Loucy (cell line): ENCODE measurements around the gene KLHL25.

Source experiments
- H2AFZ ChIP-seq: fragments of 200-600 bp; sonication (generic); 2 replicates; pipeline ENCODE4 v1.6.0; 2016; ENCODE audit warnings: antibody characterized with exemption, mild to moderate bottlenecking, low read length, moderate library complexity
- H3F3A ChIP-seq: fragments of 200-600 bp; 2 replicates; pipeline ENCODE4 v1.6.0; 2016; ENCODE audit warnings: antibody characterized with exemption, low read depth, mild to moderate bottlenecking
- H3K27me3 ChIP-seq: fragments of 200-600 bp; sonication (generic); 2 replicates; pipeline ENCODE4 v1.6.1; 2014; ENCODE audit warnings: low read length, mild to moderate bottlenecking; ENCODE audit not compliant: insufficient read depth, poor library complexity, severe bottlenecking
- H3K36me3 ChIP-seq: fragments of 200-600 bp; sonication (generic); 2 replicates; pipeline ENCODE4 v1.6.1; 2016; ENCODE audit warnings: low read length; ENCODE audit not compliant: insufficient read depth
- H3K4me1 ChIP-seq: fragments of 200-600 bp; sonication (generic); 2 replicates; pipeline ENCODE4 v1.5.1; 2014; ENCODE audit warnings: low read length, mild to moderate bottlenecking; ENCODE audit not compliant: insufficient read depth, poor library complexity, severe bottlenecking
- H3K4me2 ChIP-seq: fragments of 200-600 bp; sonication (generic); 2 replicates; pipeline ENCODE4 v1.6.0; 2014; ENCODE audit warnings: antibody characterized with exemption, low read length, low read depth, mild to moderate bottlenecking; ENCODE audit not compliant: poor library complexity, severe bottlenecking
- H3K4me3 ChIP-seq: fragments of 200-600 bp; sonication (generic); 2 replicates; pipeline ENCODE4 v1.5.1; 2014; ENCODE audit warnings: low read length, mild to moderate bottlenecking, mixed read lengths; ENCODE audit not compliant: poor library complexity, severe bottlenecking
- H3K79me2 ChIP-seq: fragments of 200-600 bp; sonication (generic); 2 replicates; pipeline ENCODE4 v1.6.1; 2014; ENCODE audit warnings: low read length; ENCODE audit not compliant: insufficient read depth
- H3K9ac ChIP-seq: fragments of 200-600 bp; sonication (generic); 2 replicates; pipeline ENCODE4 v1.6.0; 2014; ENCODE audit warnings: mild to moderate bottlenecking, low read depth, low read length, moderate library complexity; ENCODE audit not compliant: poor library complexity, severe bottlenecking
- H3K9me2 ChIP-seq: fragments of 200-600 bp; sonication (generic); replicated peaks from 2 replicates; pipeline ENCODE4 v1.6.1; 2016; ENCODE audit warnings: low read depth, low read length, mixed read lengths
- H3K9me3 ChIP-seq: fragments of 200-600 bp; sonication (generic); 2 replicates; pipeline ENCODE4 v1.6.1; 2014; ENCODE audit warnings: mild to moderate bottlenecking, antibody characterized with exemption, low read length, low read depth; ENCODE audit not compliant: insufficient read depth
- H4K20me1 ChIP-seq: fragments of 200-600 bp; sonication (generic); 2 replicates; pipeline ENCODE4 v1.6.0; 2014; ENCODE audit warnings: antibody characterized with exemption, low read length, mild to moderate bottlenecking; ENCODE audit not compliant: insufficient read depth, poor library complexity, severe bottlenecking
- EZH2phosphoT487 ChIP-seq: fragments of 200-600 bp; IDR thresholded peaks from 2 replicates; pipeline ENCODE4 v1.6.1; 2018; ENCODE audit warnings: antibody characterized with exemption, mild to moderate bottlenecking, moderate library complexity, borderline replicate concordance
- TF ChIP-seq, protein P1 (sequence below): fragments of 200-600 bp; sonication (generic); conservative IDR thresholded peaks from 2 replicates; pipeline ENCODE4 v1.5.1; 2014; ENCODE audit warnings: mild to moderate bottlenecking, antibody characterized with exemption, low read length

KLHL25 gene

DNA sequence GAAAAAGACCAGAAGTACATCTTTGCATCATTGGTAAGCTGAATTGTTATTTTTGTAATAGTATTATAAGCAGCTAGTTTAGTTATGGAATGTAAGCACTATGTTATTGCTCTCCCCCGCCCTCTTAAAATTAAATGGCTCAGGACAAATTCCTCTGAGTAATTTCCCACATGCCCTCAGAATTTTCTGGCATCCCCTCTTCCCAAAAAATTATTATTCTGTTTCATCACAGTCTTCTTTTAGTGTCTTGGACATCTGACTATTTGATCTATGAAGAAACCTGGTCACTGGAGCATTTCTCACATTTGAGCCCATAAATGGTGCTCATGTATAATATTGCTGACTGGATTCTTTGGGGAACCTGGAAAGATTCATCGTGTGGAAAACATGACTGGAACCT lies 68.3 kb downstream of the KLHL25 start:
- Histone ChIP-seq H2AFZ (no peak overlapping the region), H3K27me3 (no peaks in the 10 kb centered on the region), H3K79me2 (no peaks in the 10 kb centered on the region), H3K4me1 (no peaks in the 10 kb centered on the region), H3K4me3 (no peak overlapping the region), H4K20me1 (no peaks in the 10 kb centered on the region), H3K9ac (no peak overlapping the region), H3K9me3 (no peaks in the 10 kb centered on the region), H3K36me3 (peaks cover 92% of the 10 kb centered on the region), H3K9me2 (no peaks in the 10 kb centered on the region), H3K4me2 (no peak overlapping the region), H3F3A (no peaks in the 10 kb centered on the region)
- TF ChIP-seq, protein P1, sequence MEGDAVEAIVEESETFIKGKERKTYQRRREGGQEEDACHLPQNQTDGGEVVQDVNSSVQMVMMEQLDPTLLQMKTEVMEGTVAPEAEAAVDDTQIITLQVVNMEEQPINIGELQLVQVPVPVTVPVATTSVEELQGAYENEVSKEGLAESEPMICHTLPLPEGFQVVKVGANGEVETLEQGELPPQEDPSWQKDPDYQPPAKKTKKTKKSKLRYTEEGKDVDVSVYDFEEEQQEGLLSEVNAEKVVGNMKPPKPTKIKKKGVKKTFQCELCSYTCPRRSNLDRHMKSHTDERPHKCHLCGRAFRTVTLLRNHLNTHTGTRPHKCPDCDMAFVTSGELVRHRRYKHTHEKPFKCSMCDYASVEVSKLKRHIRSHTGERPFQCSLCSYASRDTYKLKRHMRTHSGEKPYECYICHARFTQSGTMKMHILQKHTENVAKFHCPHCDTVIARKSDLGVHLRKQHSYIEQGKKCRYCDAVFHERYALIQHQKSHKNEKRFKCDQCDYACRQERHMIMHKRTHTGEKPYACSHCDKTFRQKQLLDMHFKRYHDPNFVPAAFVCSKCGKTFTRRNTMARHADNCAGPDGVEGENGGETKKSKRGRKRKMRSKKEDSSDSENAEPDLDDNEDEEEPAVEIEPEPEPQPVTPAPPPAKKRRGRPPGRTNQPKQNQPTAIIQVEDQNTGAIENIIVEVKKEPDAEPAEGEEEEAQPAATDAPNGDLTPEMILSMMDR: no peak
- TF ChIP-seq EZH2phosphoT487: no peak

DNA sequence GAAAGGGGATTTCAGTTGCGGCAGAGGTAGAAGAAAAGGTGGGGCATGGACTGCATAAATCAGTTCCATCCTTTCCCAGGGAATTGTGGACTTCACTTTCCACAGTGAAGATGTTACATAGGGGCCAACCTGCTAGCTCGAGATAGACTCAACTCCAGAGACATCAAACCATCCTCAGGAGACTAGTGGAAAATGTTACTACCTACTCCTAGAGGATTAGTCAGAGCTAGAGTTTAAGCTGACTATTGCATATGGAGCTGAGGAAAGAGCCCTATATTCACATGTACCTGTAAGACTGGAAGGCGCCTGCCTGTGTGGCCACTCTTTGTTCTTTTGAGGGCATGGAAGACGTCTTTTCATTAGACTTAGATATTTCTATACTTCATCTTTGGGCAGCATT lies 69.2 kb downstream of the KLHL25 start:
- Histone ChIP-seq H3K79me2 (no peaks in the 10 kb centered on the region), H3K9ac (no peak overlapping the region), H4K20me1 (no peaks in the 10 kb centered on the region), H3K9me3 (no peaks in the 10 kb centered on the region), H3F3A (no peaks in the 10 kb centered on the region), H2AFZ (no peak overlapping the region), H3K36me3 (peaks cover 92% of the 10 kb centered on the region), H3K4me3 (no peak overlapping the region), H3K9me2 (no peaks in the 10 kb centered on the region), H3K27me3 (no peaks in the 10 kb centered on the region), H3K4me1 (no peaks in the 10 kb centered on the region), H3K4me2 (no peak overlapping the region)
- TF ChIP-seq, protein P1: no peak
- no peak for TF ChIP-seq EZH2phosphoT487

DNA sequence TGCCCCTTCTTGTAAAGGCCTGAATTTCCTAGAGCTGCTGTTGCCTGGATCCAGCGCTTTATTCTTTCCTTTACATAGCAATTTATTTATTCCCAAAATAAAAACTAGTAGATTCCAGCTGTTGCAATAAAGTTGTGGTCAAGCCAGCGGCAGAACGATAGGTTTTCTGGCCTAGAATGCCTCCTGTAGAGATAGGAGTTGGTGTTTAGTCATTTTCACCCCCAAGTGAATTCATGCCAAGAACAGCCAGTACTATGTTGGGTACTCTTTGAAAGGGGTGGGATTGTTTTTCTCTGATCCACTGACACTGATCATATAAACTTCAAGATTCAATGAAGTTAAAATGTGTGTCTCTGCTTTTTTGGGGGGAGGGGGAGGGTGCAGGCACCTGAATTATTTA lies 69.7 kb downstream of the KLHL25 start:
- Histone ChIP-seq H3K9me2 (no peaks in the 10 kb centered on the region), H2AFZ (no peak overlapping the region), H3K4me1 (no peaks in the 10 kb centered on the region), H4K20me1 (no peaks in the 10 kb centered on the region), H3K9me3 (no peaks in the 10 kb centered on the region), H3K27me3 (no peaks in the 10 kb centered on the region), H3K9ac (no peak overlapping the region), H3F3A (no peaks in the 10 kb centered on the region), H3K79me2 (no peaks in the 10 kb centered on the region), H3K4me3 (no peak overlapping the region), H3K4me2 (no peak overlapping the region), H3K36me3 (peaks cover 94% of the 10 kb centered on the region)
- TF ChIP-seq, protein P1: no peak
- TF ChIP-seq EZH2phosphoT487: no peak
